GM12878 (cell line): ENCODE data around the gene ZBED3. TPM values are rescaled to one million over a fixed set of nuclear protein-coding genes. Genes with fewer than 3 reads are reported as not detected.

Source experiments
- ATAC-seq: fragments of 200-7000 bp; cut with Tn5 transposase; 3 replicates; pipeline ENCODE4 v1.9.1; 2020; ENCODE audit warnings: mild to moderate bottlenecking, moderate library complexity
- BruUV-seq: library from RNA; stranded (reverse); fragments of 400-500 nt; replicated peaks from 2 replicates; lab custom pipeline; 2021; lab: Mats Ljungman, UMichigan
- CTCF ChIA-PET: fragments of 300-600 bp; sonication (Branson Sonifier 250); formaldehyde crosslinking; extraction: SDS; loops from one replicate; lab custom pipeline; 2021; ENCODE audit warnings: inconsistent platforms; lab: Yijun Ruan, JAX
- POLR2A ChIA-PET: fragments of 350-600 bp; formaldehyde crosslinking; extraction: SDS; loops from one replicate; lab custom pipeline; 2021; ENCODE audit warnings: inconsistent platforms; lab: Charles Lee
- RAD21 ChIA-PET: fragments of 300-600 bp; sonication (Branson Sonifier 250); formaldehyde crosslinking; loops from one replicate; lab custom pipeline; 2023; ENCODE audit warnings: antibody characterized with exemption; ENCODE audit not compliant: unreplicated experiment; lab: Charles Lee
- SMC1A ChIA-PET: fragments of 300-600 bp; sonication (Branson Sonifier 250); formaldehyde crosslinking; loops from one replicate; lab custom pipeline; 2023; ENCODE audit not compliant: unreplicated experiment, uncharacterized antibody; lab: Charles Lee
- DNase-seq: peaks from one replicate; pipeline ENCODE4 v3.0.0-alpha.2; 2011; ENCODE audit warnings: low read depth, low spot score
- FAIRE-seq: peaks from 3 replicates; lab custom pipeline; 2011; peaks lifted over from hg19 to GRCh38; lab: Jason Lieb, UNC
- H2AFZ ChIP-seq: 2 replicates; pipeline ENCODE4 v1.6.0; 2011; ENCODE audit warnings: low read depth, low read length, control low read depth; ENCODE audit not compliant: control insufficient read depth
- H3K27ac ChIP-seq: 2 replicates; pipeline ENCODE4 v1.5.1; 2011; ENCODE audit warnings: control low read depth; ENCODE audit not compliant: control insufficient read depth, insufficient read depth
- H3K27me3 ChIP-seq, 2 experiments: replicated peaks in 1 of 2; 2 replicates each; pipeline versions ENCODE4 v1.6.0 to v1.6.1; 2011; ENCODE audit warnings: low read length in 1 of 2; ENCODE audit not compliant: control insufficient read depth in 2 of 2, insufficient read depth in 2 of 2
- H3K36me3 ChIP-seq, 2 experiments: 2 replicates each; pipeline ENCODE4 v1.5.1; 2011; ENCODE audit warnings: low read length in 1 of 2; ENCODE audit not compliant: control insufficient read depth in 2 of 2, insufficient read depth in 2 of 2
- H3K4me1 ChIP-seq: 2 replicates; pipeline ENCODE4 v1.6.1; 2011; ENCODE audit warnings: mild to moderate bottlenecking, low read length, moderate library complexity, mixed read lengths; ENCODE audit not compliant: control insufficient read depth, insufficient read depth
- H3K4me2 ChIP-seq: 2 replicates; pipeline ENCODE4 v1.6.0; 2011; ENCODE audit warnings: control low read depth; ENCODE audit not compliant: control insufficient read depth, insufficient read depth
- H3K4me3 ChIP-seq: fragments of 200-600 bp; sonication (generic); 2 replicates; pipeline ENCODE4 v1.5.1; 2016
- H3K79me2 ChIP-seq: 2 replicates; pipeline ENCODE4 v1.6.0; 2011; ENCODE audit warnings: low read length; ENCODE audit not compliant: control insufficient read depth, insufficient read depth
- H3K9ac ChIP-seq: 2 replicates; pipeline ENCODE4 v1.8.0; 2011; ENCODE audit warnings: low read length, control low read depth, mixed read lengths; ENCODE audit not compliant: control insufficient read depth, insufficient read depth
- H3K9me3 ChIP-seq: replicated peaks from 3 replicates; pipeline ENCODE4 v1.5.1; 2011; ENCODE audit warnings: mild to moderate bottlenecking, low read length; ENCODE audit not compliant: control insufficient read depth, insufficient read depth
- H4K20me1 ChIP-seq: 2 replicates; pipeline ENCODE4 v1.6.0; 2011; ENCODE audit not compliant: control insufficient read depth, insufficient read depth
- MLLT1 ChIP-seq: fragments of 450-650 bp; IDR thresholded peaks from 2 replicates; pipeline ENCODE4 v1.6.1; 2016; ENCODE audit warnings: mild to moderate bottlenecking
- MTA2 ChIP-seq: fragments of 450-650 bp; IDR thresholded peaks from 2 replicates; pipeline ENCODE4 v1.6.1; 2016; ENCODE audit warnings: low read depth, mild to moderate bottlenecking, moderate library complexity
- PML ChIP-seq: IDR thresholded peaks from 2 replicates; pipeline ENCODE4 v1.6.1; 2012; ENCODE audit warnings: low read length, inconsistent platforms
- POU2F2 ChIP-seq: IDR thresholded peaks from 3 replicates; pipeline ENCODE4 v1.6.1; 2011; ENCODE audit warnings: low read depth, mild to moderate bottlenecking, low read length, borderline replicate concordance
- ZSCAN29 ChIP-seq: fragments of 450-650 bp; IDR thresholded peaks from 2 replicates; pipeline ENCODE4 v1.6.1; 2017; ENCODE audit warnings: mild to moderate bottlenecking, moderate library complexity
- WGBS: methylation state at CpG from one replicate; pipeline ENCODE4 v1.1.6; 2016; ENCODE audit warnings: low lambda C conversion rate; ENCODE audit not compliant: insufficient replicate concordance, insufficient coverage; ENCODE audit errors: missing lambda C conversion rate; 5-methylcytosine and 5-hydroxymethylcytosine counted together
- in situ Hi-C: fragments of 300-500 bp; cut with MboI; formaldehyde crosslinking; loops from 9 replicates; pipeline ENCODE4 v1.14.3; 2018; ENCODE audit warnings: mixed read lengths
- intact Hi-C: fragments of 100-400 bp; cut with micrococcal nuclease; formaldehyde crosslinking; loops from one replicate; pipeline ENCODE4 v1.14.2; 2022; ENCODE audit not compliant: unreplicated experiment
- polyA plus RNA-seq, 11 experiments: library from polyadenylated mRNA; depleted of rRNA in 4 of 11; unstranded in 6 of 11; stranded (reverse) in 5 of 11; fragments of >200 nt; fragmentation: Nextera tagmentation in 4 of 11; fragmentation: Illumina TruSeq in 1 of 11; extraction: Ambion mirVana in 4 of 11; extraction: Trizol in 1 of 11; gene quantifications; 1 replicate in 1 of 11; 2 replicates in 10 of 11; pipeline versions ENCODE4 v1.2.1 to v1.2.3, GENCODE V29; 2011 to 2016; ENCODE audit warnings: inconsistent platforms in 2 of 11, missing spikeins in 2 of 11, low read depth in 1 of 11
- total RNA-seq, 4 experiments: library from RNA; depleted of rRNA in 3 of 4; stranded (reverse); fragments of >200 nt in 3 of 4; fragmentation: Illumina TruSeq in 1 of 4; extraction: Trizol in 1 of 4; gene quantifications; 2 replicates each; pipeline versions ENCODE4 v1.2.1 to v1.2.3, GENCODE V29; 2013 to 2021
- TF ChIP-seq, protein P1 (sequence below): IDR thresholded peaks from 2 replicates; pipeline ENCODE4 v1.6.1; 2012; ENCODE audit warnings: low read depth, low read length, improper control_type of control experiment

Gene ZBED3
- total and polyA plus RNA-seq, 10 of the 15 experiments (the other 5 are each of a cell fraction or from before 2014, with no cell fraction given) = 1.0 to 16.9 (median 2.5) TPM

DNA sequence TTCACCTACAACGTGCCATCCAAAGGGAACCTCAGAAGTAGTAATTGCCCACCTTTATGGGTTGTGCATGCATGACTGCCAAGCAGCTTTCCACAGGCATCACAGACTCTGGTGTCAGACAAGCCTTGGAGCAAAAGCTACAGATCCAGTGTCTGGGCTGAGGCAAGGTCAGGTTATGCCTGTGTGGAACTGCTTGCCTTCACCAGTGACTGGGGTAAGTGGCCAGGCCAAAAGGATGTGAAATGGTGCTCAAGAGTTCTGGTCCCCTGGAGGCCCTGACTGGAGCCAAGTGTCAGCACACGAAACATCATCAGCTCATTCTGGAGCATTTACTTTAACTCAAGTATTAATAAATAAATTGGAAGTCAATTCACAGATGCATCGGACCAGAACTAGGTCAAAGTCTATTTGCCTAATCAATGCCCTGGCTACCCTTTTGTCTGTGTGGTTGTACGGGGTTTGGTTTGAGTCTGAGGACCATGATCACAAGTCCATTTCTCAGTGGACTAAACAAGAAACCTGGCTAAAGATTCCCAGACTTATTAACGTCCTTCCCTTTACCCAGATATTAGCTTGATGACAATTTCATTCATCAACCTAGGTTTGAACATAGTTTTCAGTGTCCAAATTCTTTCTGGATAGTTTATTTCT is 41.5 kb upstream of the ZBED3 start:
- H3K27ac ChIP-seq = no peak overlapping the region
- no peak overlapping the region for H3K4me3 ChIP-seq
- H3K36me3 ChIP-seq = no peaks in the 10 kb centered on the region
- ChIA-PET POLR2A (no interaction called here), SMC1A (no interaction called here), CTCF (interaction anchor here (1.5 to 1.8 kb wide), 2 partner anchors 22 to 31 kb away, joined by 4 read pairs; no protein-coding TSS in a partner anchor), RAD21 (interaction anchor here (1.9 kb wide), 1 partner anchor 308 kb away, joined by 4 read pairs; no protein-coding TSS in a partner anchor)
- H3K9me3 ChIP-seq = no peaks in the 10 kb centered on the region
- no peaks in the 10 kb centered on the region for H3K4me1 ChIP-seq
- H3K79me2 ChIP-seq = no peaks in the 10 kb centered on the region
- TF ChIP-seq PML (no peak), POU2F2 (no peak), MTA2 (no peak), ZSCAN29 (no peak), MLLT1 (no peak)
- TF ChIP-seq, protein P1, sequence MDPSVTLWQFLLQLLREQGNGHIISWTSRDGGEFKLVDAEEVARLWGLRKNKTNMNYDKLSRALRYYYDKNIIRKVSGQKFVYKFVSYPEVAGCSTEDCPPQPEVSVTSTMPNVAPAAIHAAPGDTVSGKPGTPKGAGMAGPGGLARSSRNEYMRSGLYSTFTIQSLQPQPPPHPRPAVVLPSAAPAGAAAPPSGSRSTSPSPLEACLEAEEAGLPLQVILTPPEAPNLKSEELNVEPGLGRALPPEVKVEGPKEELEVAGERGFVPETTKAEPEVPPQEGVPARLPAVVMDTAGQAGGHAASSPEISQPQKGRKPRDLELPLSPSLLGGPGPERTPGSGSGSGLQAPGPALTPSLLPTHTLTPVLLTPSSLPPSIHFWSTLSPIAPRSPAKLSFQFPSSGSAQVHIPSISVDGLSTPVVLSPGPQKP = no peak
- intact Hi-C loops = no loop called here
- in situ Hi-C loops = no loop called here
- DNase-seq = no peak
- H3K27me3 ChIP-seq = no peaks in the 10 kb centered on the region
- no peak overlapping the region for H3K9ac ChIP-seq
- H4K20me1 ChIP-seq = no peaks in the 10 kb centered on the region
- H3K4me2 ChIP-seq = no peak overlapping the region
- no peak overlapping the region for H2AFZ ChIP-seq
- BruUV-seq = no TSS peak
- WGBS = 20% methylated on average over 5 of the region's 5 CpGs
- no peak for ATAC-seq
- FAIRE-seq = no peak
